ENCODE results near the gene GPANK1. TPM values are rescaled to one million over a fixed set of nuclear protein-coding genes. Genes with fewer than 3 reads are reported as not detected.

The GPANK1 gene
- total RNA-seq, 1 experiment from 2014 or later, result 11.5 TPM

- ChIA-PET CTCF (no interaction called here), POLR2A (ENCODE audit: unreplicated experiment) (no interaction called here)
- intact Hi-C loops (cut with micrococcal nuclease; ENCODE audit: unreplicated experiment), result no loop called here
- H3K27ac ChIP-seq, result no peak overlapping the region
- H3K27me3 ChIP-seq (ENCODE audit: insufficient read depth, low read depth), result no peaks in the 10 kb centered on the region
- TF ChIP-seq EZH2 (IDR thresholded peaks at IDR 0.05; ENCODE audit: low read depth) (no peak), CTCF (conservative IDR thresholded peaks at IDR 0.05) (no peak)
- no peaks in the 10 kb centered on the region for H3K36me3 ChIP-seq (ENCODE audit: low read depth)
- no peaks in the 10 kb centered on the region for H4K20me1 ChIP-seq (ENCODE audit: insufficient read depth)
- no peaks in the 10 kb centered on the region for H3K9me3 ChIP-seq (ENCODE audit: insufficient read depth, low read depth)
- no peak overlapping the region for H2AFZ ChIP-seq
- H3K79me2 ChIP-seq (ENCODE audit: low read depth), result no peaks in the 10 kb centered on the region
- no peaks in the 10 kb centered on the region for H3F3A ChIP-seq (ENCODE audit: insufficient read depth, low read depth)
- H3K4me2 ChIP-seq, result no peak overlapping the region
- no peaks in the 10 kb centered on the region for H3K9me2 ChIP-seq (ENCODE audit: insufficient read depth)
- no peak for DNase-seq
- no TSS peak for BruUV-seq (replicated peaks)
- H3K4me1 ChIP-seq (replicated peaks; ENCODE audit: insufficient read depth), result peaks cover 6% of the 10 kb centered on the region; the same call in 1 of the 2 replicates
- H3K4me3 ChIP-seq, result no peak overlapping the region
These were observed 43.4 kb upstream of the GPANK1 start for GRCh38 chr6:31708224-31708623.

- Histone ChIP-seq H3F3A (ENCODE audit: insufficient read depth, low read depth) (no peaks in the 10 kb centered on the region), H3K9me3 (ENCODE audit: insufficient read depth, low read depth) (no peaks in the 10 kb centered on the region), H3K4me3 (no peak overlapping the region), H3K4me2 (no peak overlapping the region), H3K36me3 (ENCODE audit: low read depth) (no peaks in the 10 kb centered on the region), H3K4me1 (replicated peaks; ENCODE audit: insufficient read depth) (peaks cover 6% of the 10 kb centered on the region; the same call in 1 of the 2 replicates), H3K79me2 (ENCODE audit: low read depth) (peaks cover under 1% of the 10 kb centered on the region; the same call in 1 of the 2 replicates), H3K27me3 (ENCODE audit: insufficient read depth, low read depth) (no peaks in the 10 kb centered on the region), H2AFZ (no peak overlapping the region), H4K20me1 (ENCODE audit: insufficient read depth) (no peaks in the 10 kb centered on the region), H3K9me2 (ENCODE audit: insufficient read depth) (no peaks in the 10 kb centered on the region), H3K27ac (no peak overlapping the region)
- intact Hi-C loops (cut with micrococcal nuclease; ENCODE audit: unreplicated experiment), result no loop called here
- CTCF ChIA-PET, result no interaction called here
- TF ChIP-seq EZH2 (IDR thresholded peaks at IDR 0.05; ENCODE audit: low read depth) (no peak), CTCF (conservative IDR thresholded peaks at IDR 0.05) (no peak)
- no peak for DNase-seq
- POLR2A ChIA-PET (ENCODE audit: unreplicated experiment), result no interaction called here
- no TSS peak for BruUV-seq (replicated peaks)
These were observed 42.9 kb upstream of the GPANK1 start for GRCh38 chr6:31707701-31708100.

GRCh38 chr6:31706599-31706998 is 41.8 kb upstream of the GPANK1 start, which contains the start of gene LY6G6F:
TSS of gene LY6G6F (plus strand) at chr6:31706866. CDS start at chr6:31706907, 41 bp downstream.
- Histone ChIP-seq H3F3A (ENCODE audit: insufficient read depth, low read depth) (no peaks in the 10 kb centered on the region), H3K9me3 (ENCODE audit: insufficient read depth, low read depth) (no peaks in the 10 kb centered on the region), H3K4me2 (no peak within 1 kb of the TSS), H3K4me3 (no peak within 1 kb of the TSS), H3K27me3 (ENCODE audit: insufficient read depth, low read depth) (no peaks in the 10 kb centered on the region), H4K20me1 (ENCODE audit: insufficient read depth) (no peaks in the 10 kb centered on the region), H3K36me3 (ENCODE audit: low read depth) (no peaks in the 10 kb centered on the region), H2AFZ (no peak within 1 kb of the TSS; the same call in 1 of the 2 replicates), H3K4me1 (replicated peaks; ENCODE audit: insufficient read depth) (peaks cover 12% of the 10 kb centered on the region), H3K79me2 (ENCODE audit: low read depth) (peaks cover 11% of the 10 kb centered on the region), H3K27ac (no peak within 1 kb of the TSS), H3K9me2 (ENCODE audit: insufficient read depth) (no peaks in the 10 kb centered on the region)
- intact Hi-C loops (cut with micrococcal nuclease; ENCODE audit: unreplicated experiment), result no loop called here
- TF ChIP-seq EZH2 (IDR thresholded peaks at IDR 0.05; ENCODE audit: low read depth) (no peak), CTCF (conservative IDR thresholded peaks at IDR 0.05) (no peak)
- no peak for DNase-seq
- ChIA-PET CTCF (interaction anchor here (0.6 kb wide), 1 partner anchor 29 kb away, joined by 5 read pairs; no protein-coding TSS in a partner anchor), POLR2A (ENCODE audit: unreplicated experiment) (interaction anchor here (0.6 kb wide), 1 partner anchor 14 kb away, joined by 3 read pairs; no protein-coding TSS in a partner anchor)
- BruUV-seq (replicated peaks), result no TSS peak
